ENCODE data around the gene EXOSC6. TPM values are rescaled to one million over a fixed set of nuclear protein-coding genes. Genes with fewer than 3 reads are reported as not detected.
"Not testable (repeated sequence)": the region's sequence is repeated elsewhere in the genome, so short reads cannot be mapped to it uniquely, and the experiment has no call there.

The EXOSC6 gene
- total RNA-seq, 1 donor from 2014 or later: 44.1 TPM

- H3K27me3 ChIP-seq (ENCODE audit: control insufficient read depth, insufficient read depth, low read length); H3K4me3 ChIP-seq (ENCODE audit: low read depth, low read length); DNase-seq (ENCODE audit: low read depth); H3K36me3 ChIP-seq (ENCODE audit: control insufficient read depth, insufficient read depth, low read length): not testable (repeated sequence)
These were observed 47.7 kb downstream of the EXOSC6 start for GRCh38 chr16:70204010-70204409.

GRCh38 chr16:70203508-70203907 lies 48.2 kb downstream of the EXOSC6 start:
- not testable (repeated sequence) for H3K27me3 ChIP-seq (ENCODE audit: control insufficient read depth, insufficient read depth, low read length); H3K4me3 ChIP-seq (ENCODE audit: low read depth, low read length); DNase-seq (ENCODE audit: low read depth); H3K36me3 ChIP-seq (ENCODE audit: control insufficient read depth, insufficient read depth, low read length)

- H3K36me3 ChIP-seq (ENCODE audit: control insufficient read depth, insufficient read depth, low read length); DNase-seq (ENCODE audit: low read depth); H3K4me3 ChIP-seq (ENCODE audit: low read depth, low read length): not testable (repeated sequence)
These were observed 51.7 kb downstream of the EXOSC6 start for GRCh38 chr16:70200063-70200462.

GRCh38 chr16:70199170-70199569 lies 52.6 kb downstream of the EXOSC6 start:
- not testable (repeated sequence) for H3K4me3 ChIP-seq (ENCODE audit: low read depth, low read length); DNase-seq (ENCODE audit: low read depth); H3K36me3 ChIP-seq (ENCODE audit: control insufficient read depth, insufficient read depth, low read length); H3K27me3 ChIP-seq (ENCODE audit: control insufficient read depth, insufficient read depth, low read length)

More at GRCh38 chr16:70200063-70200462, 51.7 kb downstream of the EXOSC6 start:
- H3K27me3 ChIP-seq (ENCODE audit: control insufficient read depth, insufficient read depth, low read length): not testable (repeated sequence)

GRCh38 chr16:70198666-70199065 lies 53.1 kb downstream of the EXOSC6 start:
- not testable (repeated sequence) for H3K36me3 ChIP-seq (ENCODE audit: control insufficient read depth, insufficient read depth, low read length); DNase-seq (ENCODE audit: low read depth); H3K27me3 ChIP-seq (ENCODE audit: control insufficient read depth, insufficient read depth, low read length); H3K4me3 ChIP-seq (ENCODE audit: low read depth, low read length)

- not testable (repeated sequence) for H3K4me3 ChIP-seq (ENCODE audit: low read depth, low read length); H3K27me3 ChIP-seq (ENCODE audit: control insufficient read depth, insufficient read depth, low read length); DNase-seq (ENCODE audit: low read depth); H3K36me3 ChIP-seq (ENCODE audit: control insufficient read depth, insufficient read depth, low read length)
These were observed 53.5 kb downstream of the EXOSC6 start for GRCh38 chr16:70198230-70198629.

- H3K4me3 ChIP-seq (ENCODE audit: low read depth, low read length); DNase-seq (ENCODE audit: low read depth); H3K36me3 ChIP-seq (ENCODE audit: control insufficient read depth, insufficient read depth, low read length); H3K27me3 ChIP-seq (ENCODE audit: control insufficient read depth, insufficient read depth, low read length): not testable (repeated sequence)
These were observed 54.1 kb downstream of the EXOSC6 start for GRCh38 chr16:70197611-70198010.

Other genes with a start within 250 kb of the EXOSC6 start
- gene PDPR, start 137.6 kb downstream of the EXOSC6 start, total RNA-seq: 26.3 and 29.8 TPM in 2 replicates
- gene CLEC18C, start 78.2 kb downstream of the EXOSC6 start, total RNA-seq: 19.6 and 28.9 TPM in 2 replicates
- 185 and 197 TPM in 2 replicates for gene AARS1, start 37.6 kb upstream of the EXOSC6 start, total RNA-seq
- 41.8 and 49.0 TPM in 2 replicates for gene DDX19B, start 47.2 kb upstream of the EXOSC6 start, total RNA-seq
- gene DDX19A, start 95.0 kb upstream of the EXOSC6 start, total RNA-seq: 41.1 and 41.3 TPM in 2 replicates
- 22.6 and 24.9 TPM in 2 replicates for gene ST3GAL2, start 187.2 kb upstream of the EXOSC6 start, total RNA-seq
- gene FCSK, start 202.7 kb upstream of the EXOSC6 start, total RNA-seq: 19.9 and 23.2 TPM in 2 replicates

Measured in kidney epithelial cell (primary cell).